ENCODE results near the gene SHC2. TPM values are rescaled to one million over a fixed set of nuclear protein-coding genes. Genes with fewer than 3 reads are reported as not detected.

SHC2 gene
- total and polyA plus RNA-seq, 2 of the 13 experiments (the other 11 are each of a cell fraction or from before 2014, with no cell fraction given), result 9.0 to 18.3 TPM

DNA sequence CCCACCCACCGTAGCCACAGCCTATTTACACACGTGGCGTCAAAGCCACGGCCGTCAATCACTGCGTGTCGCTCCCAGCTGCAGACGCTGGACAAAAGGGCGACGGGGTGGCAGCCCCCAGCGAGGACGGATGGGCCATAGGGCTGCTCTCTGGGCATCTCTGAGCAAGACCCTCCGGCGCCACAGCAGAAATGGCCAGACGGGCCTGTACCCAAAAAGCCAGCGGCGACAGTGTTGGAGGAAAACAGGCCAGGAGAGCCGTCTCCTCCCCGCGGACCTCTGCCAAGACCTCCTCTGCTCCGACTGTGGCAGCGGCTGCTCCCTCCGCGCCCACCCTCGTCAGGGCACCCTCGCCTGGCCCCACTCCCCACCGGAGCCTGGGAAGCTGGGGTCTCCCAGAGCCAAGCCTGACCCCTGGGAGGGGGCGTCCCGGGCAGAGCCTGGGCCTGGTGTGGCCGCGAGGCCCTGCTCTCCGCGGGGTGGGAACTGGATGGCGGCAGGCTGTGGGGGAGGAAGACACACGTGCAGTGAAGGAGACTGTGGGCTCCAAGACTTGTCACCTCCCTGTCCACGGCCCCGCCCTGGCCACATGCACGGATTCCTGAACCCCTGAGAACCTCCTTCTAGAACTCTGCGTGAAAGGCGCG is 54.6 kb downstream of the SHC2 start:
- POLR2A ChIA-PET, result no interaction called here
- no peaks in the 10 kb centered on the region for H3K79me2 ChIP-seq (ENCODE audit: insufficient read depth, low read length)
- H3K4me3 ChIP-seq (replicated peaks in 1 of 3; ENCODE audit: insufficient read depth in 1 of 3, low read depth in 2 of 3, low read length in 3 of 3), result no peak overlapping the region
- H3K9ac ChIP-seq (ENCODE audit: insufficient read depth, low read depth, low read length), result no peak overlapping the region
- FAIRE-seq (no peak), DNase-seq (ENCODE audit: low spot score) (no peak), ATAC-seq (0 out of 3 replicates have a peak, but pooled peaks have one; percentile 4)
- H3K27me3 ChIP-seq (ENCODE audit: control insufficient read depth in 1 of 2, insufficient read depth in 2 of 2, low read length in 2 of 2), result peaks cover 35 to 77% of the 10 kb centered on the region in 2 experiments
- in situ Hi-C loops (cut with HindIII; ENCODE audit: extremely low pct_ligation_motif_present, low pct_unique_long_range_greater_than_20kb) (no loop called here), intact Hi-C loops (cut with micrococcal nuclease; ENCODE audit: unreplicated experiment) (no loop called here)
- no peaks in the 10 kb centered on the region for H3K4me1 ChIP-seq (ENCODE audit: insufficient read depth, low read length)
- no peaks in the 10 kb centered on the region for H3K9me3 ChIP-seq (ENCODE audit: low read length)
- 0 out of 2 replicates have a peak, but pooled peaks have one; percentile 0 for TF ChIP-seq MTF2 (CRISPR knock-in tag; IDR thresholded peaks at IDR 0.05; ENCODE audit: borderline replicate concordance)
- TF ChIP-seq, protein P1, sequence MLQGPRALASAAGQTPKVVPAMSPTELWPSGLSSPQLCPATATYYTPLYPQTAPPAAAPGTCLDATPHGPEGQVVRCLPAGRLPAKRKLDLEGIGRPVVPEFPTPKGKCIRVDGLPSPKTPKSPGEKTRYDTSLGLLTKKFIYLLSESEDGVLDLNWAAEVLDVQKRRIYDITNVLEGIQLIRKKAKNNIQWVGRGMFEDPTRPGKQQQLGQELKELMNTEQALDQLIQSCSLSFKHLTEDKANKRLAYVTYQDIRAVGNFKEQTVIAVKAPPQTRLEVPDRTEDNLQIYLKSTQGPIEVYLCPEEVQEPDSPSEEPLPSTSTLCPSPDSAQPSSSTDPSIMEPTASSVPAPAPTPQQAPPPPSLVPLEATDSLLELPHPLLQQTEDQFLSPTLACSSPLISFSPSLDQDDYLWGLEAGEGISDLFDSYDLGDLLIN (CRISPR knock-in tag; IDR thresholded peaks at IDR 0.05; ENCODE audit: borderline replicate concordance), result no peak
- no peak for TF ChIP-seq ATF7-NPFF (CRISPR knock-in tag; IDR thresholded peaks at IDR 0.05; ENCODE audit: low read depth)
- no peak for TF ChIP-seq HIVEP1 (CRISPR knock-in tag; IDR thresholded peaks at IDR 0.05)
- no peak for TF ChIP-seq ZNF605 (CRISPR knock-in tag; IDR thresholded peaks at IDR 0.05)
- no peak for TF ChIP-seq CBX5 (CRISPR knock-in tag; IDR thresholded peaks at IDR 0.05; ENCODE audit: borderline replicate concordance)
- no peak for TF ChIP-seq NRL (CRISPR knock-in tag; IDR thresholded peaks at IDR 0.05; ENCODE audit: borderline replicate concordance)
- no peak for TF ChIP-seq SP2 (CRISPR knock-in tag; IDR thresholded peaks at IDR 0.05)
- TF ChIP-seq PAX8 (CRISPR knock-in tag; IDR thresholded peaks at IDR 0.05; ENCODE audit: borderline replicate concordance), result no peak
- TF ChIP-seq ZSCAN9 (CRISPR knock-in tag; IDR thresholded peaks at IDR 0.05; ENCODE audit: borderline replicate concordance), result no peak
- no peak for TF ChIP-seq PRPF4 (IDR thresholded peaks at IDR 0.05; ENCODE audit: low read depth, low read length, poor library complexity, severe bottlenecking)
- TF ChIP-seq ZNF629 (CRISPR knock-in tag; conservative IDR thresholded peaks at IDR 0.05), result no peak
- TF ChIP-seq ZNF619 (CRISPR knock-in tag; IDR thresholded peaks at IDR 0.05), result no peak
- TF ChIP-seq, protein P2, sequence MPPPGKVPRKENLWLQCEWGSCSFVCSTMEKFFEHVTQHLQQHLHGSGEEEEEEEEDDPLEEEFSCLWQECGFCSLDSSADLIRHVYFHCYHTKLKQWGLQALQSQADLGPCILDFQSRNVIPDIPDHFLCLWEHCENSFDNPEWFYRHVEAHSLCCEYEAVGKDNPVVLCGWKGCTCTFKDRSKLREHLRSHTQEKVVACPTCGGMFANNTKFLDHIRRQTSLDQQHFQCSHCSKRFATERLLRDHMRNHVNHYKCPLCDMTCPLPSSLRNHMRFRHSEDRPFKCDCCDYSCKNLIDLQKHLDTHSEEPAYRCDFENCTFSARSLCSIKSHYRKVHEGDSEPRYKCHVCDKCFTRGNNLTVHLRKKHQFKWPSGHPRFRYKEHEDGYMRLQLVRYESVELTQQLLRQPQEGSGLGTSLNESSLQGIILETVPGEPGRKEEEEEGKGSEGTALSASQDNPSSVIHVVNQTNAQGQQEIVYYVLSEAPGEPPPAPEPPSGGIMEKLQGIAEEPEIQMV (CRISPR knock-in tag; IDR thresholded peaks at IDR 0.05; ENCODE audit: low read depth), result no peak
- TF ChIP-seq HOXA9 (CRISPR knock-in tag; IDR thresholded peaks at IDR 0.05; ENCODE audit: borderline replicate concordance), result no peak
- TF ChIP-seq, protein P3, sequence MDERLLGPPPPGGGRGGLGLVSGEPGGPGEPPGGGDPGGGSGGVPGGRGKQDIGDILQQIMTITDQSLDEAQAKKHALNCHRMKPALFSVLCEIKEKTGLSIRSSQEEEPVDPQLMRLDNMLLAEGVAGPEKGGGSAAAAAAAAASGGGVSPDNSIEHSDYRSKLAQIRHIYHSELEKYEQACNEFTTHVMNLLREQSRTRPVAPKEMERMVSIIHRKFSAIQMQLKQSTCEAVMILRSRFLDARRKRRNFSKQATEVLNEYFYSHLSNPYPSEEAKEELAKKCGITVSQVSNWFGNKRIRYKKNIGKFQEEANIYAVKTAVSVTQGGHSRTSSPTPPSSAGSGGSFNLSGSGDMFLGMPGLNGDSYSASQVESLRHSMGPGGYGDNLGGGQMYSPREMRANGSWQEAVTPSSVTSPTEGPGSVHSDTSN (CRISPR knock-in tag; IDR thresholded peaks at IDR 0.05), result peak; percentile 16; the same call in 1 of the 2 replicates
- TF ChIP-seq MXI1 (IDR thresholded peaks at IDR 0.05; ENCODE audit: borderline replicate concordance, low read depth, low read length), result no peak
- TF ChIP-seq TSC22D2 (CRISPR knock-in tag; IDR thresholded peaks at IDR 0.05; ENCODE audit: borderline replicate concordance), result no peak
- no peak overlapping the region for H3K4me2 ChIP-seq (ENCODE audit: low read depth, low read length)
- H3K27ac ChIP-seq (ENCODE audit: extremely low read length, insufficient read depth, low read length), result no peak overlapping the region
- CTCF ChIA-PET (ENCODE audit: low intra/inter-chr PET ratio, low total read pairs), result no interaction called here
- H2AFZ ChIP-seq (ENCODE audit: low read length), result no peak overlapping the region
- 24% methylated on average over 12 of the region's 41 CpGs for WGBS (ENCODE audit: low lambda C conversion rate)
- H4K20me1 ChIP-seq (ENCODE audit: insufficient read depth, low read length), result 0 out of 2 replicates have a peak, but pooled peaks cover 2% of the 10 kb centered on the region
- H3K36me3 ChIP-seq (replicated peaks in 1 of 2; ENCODE audit: control insufficient read depth in 1 of 2, insufficient read depth in 2 of 2, low read length in 2 of 2), result no peaks in the 10 kb centered on the region
- BruUV-seq (replicated peaks), result no TSS peak
